Measurements from ENCODE around the gene CNIH3. TPM values are rescaled to one million over a fixed set of nuclear protein-coding genes. Genes with fewer than 3 reads are reported as not detected.
"Not testable (repeated sequence)": the region's sequence is repeated elsewhere in the genome, so short reads cannot be mapped to it uniquely, and the experiment has no call there.

CNIH3 gene
- 1.5 to 2.6 TPM (median 2.1 TPM) in 3 replicates for total RNA-seq
- long read RNA-seq, partial matches to known transcripts, result 1 of 6 reads
- long read RNA-seq, other reads (novel, unspliced or antisense), result 2 of 6 reads

- H3K4me3 Mint-ChIP-seq (ENCODE audit: unreplicated experiment), result peak within 1 kb of the TSS; percentile 67
- peaks cover 6% of the 10 kb centered on the region for H3K9me3 Mint-ChIP-seq (ENCODE audit: low read depth)
- no peak for TF ChIP-seq CTCF (IDR thresholded peaks at IDR 0.05)
- H3K27me3 Mint-ChIP-seq (ENCODE audit: low read depth), result peaks cover 44% of the 10 kb centered on the region
- DNase-seq (ENCODE audit: low spot score), result no peak
- H3K27ac Mint-ChIP-seq (ENCODE audit: unreplicated experiment), result no peak within 1 kb of the TSS
- H3K4me1 Mint-ChIP-seq (ENCODE audit: low read depth), result peaks cover 18% of the 10 kb centered on the region
- no peaks in the 10 kb centered on the region for H3K36me3 Mint-ChIP-seq (ENCODE audit: low read depth)
Observed at GRCh38 chr1:224615861-224616755, at the start of gene CNIH3. Gene CNIH3, plus strand, starts transcription at chr1:224616317. Its CDS starts 858 bp downstream, at chr1:224617175.

- H3K36me3 Mint-ChIP-seq (ENCODE audit: low read depth); H3K9me3 Mint-ChIP-seq (ENCODE audit: low read depth); H3K27ac Mint-ChIP-seq (ENCODE audit: unreplicated experiment); H3K27me3 Mint-ChIP-seq (ENCODE audit: low read depth); DNase-seq (ENCODE audit: low spot score); H3K4me3 Mint-ChIP-seq (ENCODE audit: unreplicated experiment): not testable (repeated sequence)
- peaks cover 13% of the 10 kb centered on the region for H3K4me1 Mint-ChIP-seq (ENCODE audit: low read depth)
Observed at GRCh38 chr1:224566492-224566891, 49.6 kb upstream of the CNIH3 start.

GRCh38 chr1:224569276-224569675, 46.8 kb upstream of the CNIH3 start:
- Mint-ChIP-seq H3K9me3 (ENCODE audit: low read depth) (no peaks in the 10 kb centered on the region), H3K27ac (ENCODE audit: unreplicated experiment) (no peak overlapping the region), H3K4me3 (ENCODE audit: unreplicated experiment) (no peak overlapping the region), H3K4me1 (ENCODE audit: low read depth) (peaks cover 17% of the 10 kb centered on the region), H3K36me3 (ENCODE audit: low read depth) (no peaks in the 10 kb centered on the region), H3K27me3 (ENCODE audit: low read depth) (no peaks in the 10 kb centered on the region)
- no peak for DNase-seq (ENCODE audit: low spot score)
- no peak for TF ChIP-seq CTCF (IDR thresholded peaks at IDR 0.05)

- not testable (repeated sequence) for H3K4me3 Mint-ChIP-seq (ENCODE audit: unreplicated experiment); H3K27ac Mint-ChIP-seq (ENCODE audit: unreplicated experiment); DNase-seq (ENCODE audit: low spot score); H3K4me1 Mint-ChIP-seq (ENCODE audit: low read depth); H3K36me3 Mint-ChIP-seq (ENCODE audit: low read depth); H3K27me3 Mint-ChIP-seq (ENCODE audit: low read depth)
- H3K9me3 Mint-ChIP-seq (ENCODE audit: low read depth), result peaks cover 12% of the 10 kb centered on the region
Observed at GRCh38 chr1:224571975-224572374, 44.1 kb upstream of the CNIH3 start.

GRCh38 chr1:224579526-224579925, 36.6 kb upstream of the CNIH3 start:
- Mint-ChIP-seq H3K27ac (ENCODE audit: unreplicated experiment) (no peak overlapping the region), H3K9me3 (ENCODE audit: low read depth) (peaks cover 26% of the 10 kb centered on the region), H3K4me1 (ENCODE audit: low read depth) (no peaks in the 10 kb centered on the region), H3K36me3 (ENCODE audit: low read depth) (peaks cover 7% of the 10 kb centered on the region), H3K4me3 (ENCODE audit: unreplicated experiment) (no peak overlapping the region), H3K27me3 (ENCODE audit: low read depth) (no peaks in the 10 kb centered on the region)
- no peak for DNase-seq (ENCODE audit: low spot score)
- TF ChIP-seq CTCF (IDR thresholded peaks at IDR 0.05), result no peak

- H3K9me3 Mint-ChIP-seq (ENCODE audit: low read depth), result peaks cover 26% of the 10 kb centered on the region
- no peak overlapping the region for H3K27ac Mint-ChIP-seq (ENCODE audit: unreplicated experiment)
- H3K4me3 Mint-ChIP-seq (ENCODE audit: unreplicated experiment), result no peak overlapping the region
- H3K36me3 Mint-ChIP-seq (ENCODE audit: low read depth), result peaks cover 7% of the 10 kb centered on the region
- DNase-seq (ENCODE audit: low spot score), result no peak
- no peaks in the 10 kb centered on the region for H3K27me3 Mint-ChIP-seq (ENCODE audit: low read depth)
- no peak for TF ChIP-seq CTCF (IDR thresholded peaks at IDR 0.05)
- H3K4me1 Mint-ChIP-seq (ENCODE audit: low read depth), result no peaks in the 10 kb centered on the region
Observed at GRCh38 chr1:224580006-224580405, 36.1 kb upstream of the CNIH3 start.
